HG03457 (cell line): Measurements from ENCODE around the gene OR6N1.

ENCODE experiments used
- ATAC-seq: cut with Tn5 transposase; IDR thresholded peaks from one replicate; pipeline ENCODE4 v1.9.1; 2021; ENCODE audit warnings: moderate number of reproducible peaks; ENCODE audit not compliant: unreplicated experiment

OR6N1 gene

DNA sequence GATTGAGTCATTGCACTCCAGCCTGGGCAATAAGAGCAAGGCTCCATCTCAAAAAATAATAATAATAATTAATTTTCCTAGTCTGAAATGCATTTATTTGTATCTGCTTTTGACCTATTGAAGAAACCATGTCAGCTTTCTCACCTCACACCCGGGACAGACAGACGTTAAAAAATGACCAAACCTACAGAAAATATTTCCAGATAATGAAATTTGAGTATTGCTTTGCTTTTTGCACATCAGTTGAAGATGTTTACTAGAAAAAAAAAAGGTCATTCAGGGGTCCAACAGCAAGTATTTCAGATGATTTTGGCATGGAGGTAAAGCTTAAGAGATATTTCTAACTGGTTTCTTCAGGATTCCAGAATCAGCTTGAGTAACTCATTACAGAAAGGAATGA is 17.6 kb downstream of the OR6N1 start, which contains the start of gene OR6K6:
OR6K6 (plus strand) TSS at position 301 of the 400 bp plus-strand sequence. CDS start 168 bp downstream, outside the sequence.
- ATAC-seq: no peak

DNA sequence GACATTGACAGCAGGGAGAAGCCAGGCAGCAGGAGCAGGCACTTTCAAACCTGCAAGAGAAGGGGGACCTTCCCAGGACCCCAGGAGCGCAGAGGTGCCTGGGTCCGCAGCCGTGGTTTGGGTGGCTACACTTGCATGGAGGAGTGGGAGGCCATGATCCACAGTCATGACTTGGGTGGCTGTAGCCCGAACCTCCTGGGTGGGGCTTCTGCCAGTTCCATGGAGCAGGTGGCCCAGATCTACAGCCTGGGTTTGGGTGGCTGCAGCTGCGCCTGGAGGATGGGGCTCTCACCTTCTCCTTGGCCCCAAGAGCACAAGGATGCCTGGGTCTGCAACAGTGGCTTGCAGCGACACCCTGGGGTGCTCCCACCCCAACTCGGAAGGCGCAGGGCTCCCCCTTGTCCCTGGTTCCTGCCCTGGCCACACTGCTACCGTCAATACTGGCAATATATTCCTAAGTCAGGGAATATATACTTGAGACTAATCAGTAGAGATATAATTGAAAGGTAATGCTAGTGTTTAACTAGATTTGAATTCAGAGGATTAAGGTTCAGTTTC is 19.8 kb downstream of the OR6N1 start:
- ATAC-seq: no peak

DNA sequence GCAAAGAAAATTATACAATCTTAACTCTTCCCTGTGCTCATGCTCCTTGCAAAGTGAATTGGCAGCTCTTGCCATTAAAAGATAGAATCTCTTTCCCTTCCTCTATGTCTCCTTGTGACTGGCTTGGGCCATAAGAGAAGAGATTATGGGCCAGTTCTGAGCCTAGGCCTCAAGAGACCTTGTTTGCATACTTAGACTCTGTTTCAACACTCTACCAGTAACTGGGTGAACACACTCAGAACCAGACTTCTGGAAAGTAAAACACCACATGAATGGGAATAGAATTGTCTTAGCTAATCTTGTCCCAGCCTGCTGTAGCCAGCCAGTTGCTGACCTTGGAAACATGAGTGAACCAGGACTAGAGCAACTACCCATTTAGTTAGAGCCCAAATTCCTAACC is 36.1 kb downstream of the OR6N1 start:
- ATAC-seq: no peak

DNA sequence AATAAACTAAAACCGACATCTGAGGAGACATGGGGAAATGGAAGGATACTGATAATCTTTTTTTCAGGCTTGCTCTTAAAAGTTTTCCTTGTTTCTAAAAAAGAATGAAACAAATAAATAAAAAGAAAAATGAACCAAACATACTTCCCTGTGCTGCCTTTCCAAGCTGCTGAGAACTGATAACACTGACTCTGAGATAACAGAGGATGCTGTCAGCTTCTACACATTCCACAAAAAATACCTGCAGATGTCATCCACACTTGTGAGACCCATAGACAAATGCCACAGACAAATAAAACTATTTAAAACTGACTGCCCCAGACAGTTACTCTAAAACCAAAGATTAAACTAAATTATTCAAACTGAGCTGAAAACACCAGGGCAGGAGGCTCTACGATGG is 39.5 kb downstream of the OR6N1 start:
- no peak for ATAC-seq

GRCh38 chr1:158731707-158732106 is 40.3 kb downstream of the OR6N1 start:
- ATAC-seq: no peak

DNA sequence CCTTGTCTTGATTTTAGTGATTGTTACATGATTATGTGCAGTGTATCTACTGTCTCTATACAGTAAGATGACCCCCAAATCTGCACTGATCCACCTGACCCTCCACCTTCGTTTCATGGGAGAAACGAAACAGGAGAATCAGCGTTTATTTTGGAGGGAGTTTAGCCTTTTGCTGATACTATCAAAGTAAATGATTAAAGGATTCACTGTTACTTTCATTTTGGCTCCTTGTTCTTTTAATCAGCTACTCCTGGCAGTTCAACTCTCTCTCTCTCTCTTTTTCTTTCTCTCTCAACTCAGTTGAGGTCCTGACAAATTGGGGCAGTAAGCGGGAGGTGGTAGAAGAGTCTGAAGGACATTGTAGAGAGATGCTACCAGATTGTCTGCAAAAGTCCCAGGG is 41.5 kb downstream of the OR6N1 start:
- no peak for ATAC-seq

DNA sequence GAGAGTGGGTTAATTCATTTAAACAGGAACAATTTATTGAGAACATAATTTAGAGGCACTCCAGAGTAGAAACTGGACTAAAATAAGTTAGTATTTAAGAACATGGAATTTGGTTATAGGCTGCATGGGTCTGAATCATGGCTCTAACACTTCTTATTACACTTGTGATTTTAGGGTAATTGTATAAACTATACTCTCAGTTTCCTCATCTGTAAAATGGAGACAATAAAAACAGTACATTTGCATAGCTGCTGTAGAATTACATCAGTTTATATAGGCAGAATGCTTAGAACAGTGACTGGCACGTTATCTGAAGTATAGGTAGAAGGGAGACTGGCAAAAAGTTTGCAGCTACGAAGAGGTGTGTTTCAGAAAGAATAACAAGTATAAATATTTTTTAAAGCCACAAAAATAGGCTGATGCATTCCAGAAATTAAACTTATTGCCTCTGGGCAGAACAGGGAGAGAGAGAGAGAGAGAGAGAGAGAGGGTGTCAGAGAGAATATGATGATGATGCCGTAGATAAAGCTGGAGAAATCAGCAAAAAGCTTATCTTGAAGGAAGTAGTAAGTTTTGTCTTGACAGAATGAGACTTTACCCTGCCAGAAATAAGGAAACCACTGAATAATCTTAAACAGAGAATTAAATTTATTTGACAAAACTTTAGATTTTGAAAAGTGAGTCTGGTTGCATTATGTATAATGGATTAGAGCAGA is 43.3 kb downstream of the OR6N1 start:
- ATAC-seq: no peak

GRCh38 chr1:158724442-158724841 is 47.6 kb downstream of the OR6N1 start:
- no peak for ATAC-seq

- ATAC-seq: no peak
Observed at GRCh38 chr1:158720620-158721019, 51.4 kb downstream of the OR6N1 start, which contains the start of gene OR6K3. TSS of gene OR6K3 (minus strand) at chr1:158720720. CDS start at chr1:158718115, 2,605 bp downstream.

- ATAC-seq: no peak
Observed at GRCh38 chr1:158719664-158720063, 52.3 kb downstream of the OR6N1 start.

DNA sequence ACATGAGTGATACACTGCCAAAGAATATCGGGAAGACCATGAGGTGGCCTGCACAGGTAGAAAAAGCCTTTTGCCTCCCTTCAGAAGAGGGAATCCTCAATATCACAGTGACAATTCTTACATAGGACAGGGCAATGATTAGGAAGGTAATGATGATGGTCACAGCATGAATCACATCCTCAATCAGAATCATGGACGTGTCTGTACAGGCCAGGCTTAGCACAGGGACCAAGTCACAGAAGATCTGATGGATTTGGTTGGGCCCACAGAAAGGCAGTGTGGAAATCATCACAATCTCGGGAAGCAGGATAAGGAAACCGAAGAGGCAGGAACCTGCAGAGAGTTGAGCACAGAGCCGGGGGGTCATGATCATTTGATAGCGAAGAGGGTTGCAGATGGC is 54.7 kb downstream of the OR6N1 start:
- ATAC-seq: no peak

DNA sequence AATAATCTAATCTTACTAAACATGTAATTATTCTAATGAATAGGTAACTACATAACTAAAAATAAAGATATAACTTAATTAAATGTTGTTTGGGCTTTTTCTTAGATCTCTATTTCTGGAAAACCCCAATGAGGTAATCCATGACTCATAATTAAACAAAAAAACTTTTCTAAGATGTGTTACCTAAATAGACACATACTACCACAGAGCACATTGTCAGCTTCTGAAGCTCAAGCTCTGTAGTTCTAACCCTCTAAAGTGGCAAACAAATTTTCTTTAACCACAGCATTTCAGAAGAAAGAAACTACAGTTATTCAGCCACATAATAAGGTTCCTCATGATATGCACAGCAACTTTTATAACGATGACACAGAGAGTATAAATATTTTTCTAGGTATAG is 55.7 kb downstream of the OR6N1 start:
- ATAC-seq: no peak

DNA sequence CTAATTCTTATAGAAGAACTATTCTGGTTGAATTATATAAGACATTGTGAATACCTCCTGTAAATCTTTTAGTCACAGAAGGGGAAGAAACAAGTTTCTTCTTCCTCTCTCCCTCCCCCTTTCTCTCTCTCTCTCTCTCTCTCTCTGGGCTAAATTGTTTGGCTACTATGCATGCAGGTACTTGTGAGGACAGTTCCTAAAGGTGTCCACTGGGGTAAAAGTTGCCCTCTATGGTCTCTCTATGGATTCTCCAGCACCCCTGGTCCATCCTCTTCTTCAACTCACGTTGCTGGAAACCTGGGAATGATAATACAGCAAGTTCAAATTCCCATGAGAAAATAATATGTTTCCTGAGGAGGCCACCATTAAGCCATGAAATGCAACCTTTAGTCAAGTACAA is 57.2 kb downstream of the OR6N1 start:
- ATAC-seq: no peak
